Stomach (tissue), 9 donors: ENCODE data around the gene RIN1. TPM values are rescaled to one million over a fixed set of nuclear protein-coding genes. Genes with fewer than 3 reads are reported as not detected.

Source experiments
- DNase-seq, 2 donors: peaks; one replicate each; pipeline versions ENCODE4 v3.0.0 to v3.0.0-alpha.2; 2013 to 2019
- H3K27ac ChIP-seq, 5 donors: fragments of 200-600 bp in 4 of 5; sonication (generic) in 4 of 5; one replicate each; pipeline ENCODE4 v1.5.1; 2013 to 2019; ENCODE audit warnings: mild to moderate bottlenecking in 1 of 5, moderate library complexity in 1 of 5
- H3K27me3 ChIP-seq, 3 donors: fragments of 200-600 bp; sonication (generic); one replicate each; pipeline ENCODE4 v1.5.1; 2017 to 2019; ENCODE audit warnings: mixed run types in 1 of 3
- H3K36me3 ChIP-seq, 4 donors: fragments of 200-600 bp; sonication (generic); 1 replicate in 3 of 4; 2 replicates in 1 of 4; pipeline ENCODE4 v1.5.1; 2016 to 2019
- H3K4me1 ChIP-seq, 4 donors: fragments of 200-600 bp; sonication (generic); one replicate each; pipeline ENCODE4 v1.5.1; 2016 to 2019
- H3K4me3 ChIP-seq, 4 donors: fragments of 200-600 bp; sonication (generic) in 3 of 4; one replicate each; pipeline ENCODE4 v1.5.1; 2016 to 2019; ENCODE audit warnings: mild to moderate bottlenecking in 1 of 4
- H3K9me3 ChIP-seq, 4 donors: fragments of 200-600 bp; sonication (generic); one replicate each; pipeline ENCODE4 v1.5.1; 2016 to 2019
- CTCF ChIP-seq, 7 experiments: fragments of 450-650 bp in 4 of 7; fragments of 200-600 bp in 3 of 7; sonication (generic) in 3 of 7; IDR thresholded peaks; one replicate each; pipeline ENCODE4 v1.5.1; 2016 to 2019; ENCODE audit warnings: antibody characterized with exemption in 7 of 7, control low read depth in 2 of 7, mild to moderate bottlenecking in 1 of 7
- EP300 ChIP-seq: sonication (generic); formaldehyde crosslinking; IDR thresholded peaks from one replicate; pipeline ENCODE4 v1.6.1; 2017; ENCODE audit warnings: antibody characterized with exemption
- POLR2A ChIP-seq, 4 donors: fragments of 450-650 bp; IDR thresholded peaks; one replicate each; pipeline ENCODE4 v1.6.1; 2016; ENCODE audit warnings: antibody characterized with exemption in 4 of 4, control low read depth in 2 of 4, mild to moderate bottlenecking in 1 of 4, moderate library complexity in 1 of 4
- POLR2AphosphoS5 ChIP-seq, 3 donors: sonication (generic); formaldehyde crosslinking; IDR thresholded peaks; one replicate each; pipeline ENCODE4 v1.6.1; 2016; ENCODE audit warnings: antibody characterized with exemption in 3 of 3
- WGBS, 5 donors: extraction: QIAGEN DNeasy Blood & Tissue Kit in 3 of 5; methylation state at CpG; one replicate each; pipeline versions ENCODE4 v1.1.5 to v1.1.7; 2013 to 2018; 5-methylcytosine and 5-hydroxymethylcytosine counted together
- intact Hi-C: fragments of 100-400 bp; cut with DNase I; formaldehyde crosslinking; loops from one replicate; pipeline ENCODE4 v1.15.1; 2023; ENCODE audit warnings: low total_unique reads
- polyA plus RNA-seq, 3 donors: library from polyadenylated mRNA; stranded (reverse); fragments of 200-250 nt; gene quantifications; one replicate each; pipeline ENCODE4 v1.2.3, GENCODE V29; 2013
- total RNA-seq, 5 donors: library from RNA; depleted of rRNA; stranded (reverse); fragments of >200 nt; gene quantifications; one replicate each; pipeline versions ENCODE4 v1.1.0 to v1.2.3, GENCODE V29; 2014 to 2016
- donor health status: healthy with polysubstance abuse.
- donor health status: Bipolar disorder and iron deficiency.
- donor health status: healthy.

RIN1 gene
- total and polyA plus RNA-seq, 8 donors, result 0.58 to 26.4 (median 9.2) TPM

DNA sequence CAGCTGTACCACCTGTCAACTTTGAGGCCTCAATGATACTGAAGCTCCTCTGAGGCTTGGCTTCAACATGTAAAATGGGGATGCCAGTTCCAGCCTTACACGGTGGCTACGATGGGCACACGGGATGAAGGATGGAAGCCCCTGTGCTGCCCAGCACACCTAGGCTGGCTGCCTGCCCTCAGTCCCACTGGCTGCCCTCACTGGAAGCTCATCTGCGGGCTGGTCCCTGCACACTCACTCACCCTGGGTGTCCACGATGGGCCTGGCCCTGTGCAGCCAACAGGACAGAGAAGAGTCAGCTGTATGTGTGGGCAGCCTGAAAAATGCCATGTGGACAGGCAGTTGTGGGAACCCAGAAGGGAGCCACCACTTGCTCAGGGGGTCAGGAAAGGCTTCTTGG, 49.5 kb downstream of the RIN1 start:
- Histone ChIP-seq H3K4me3 (no peak overlapping the region), H3K9me3 (no peaks in the 10 kb centered on the region), H3K36me3 (peaks cover 10 to 32% (median 24%) of the 10 kb centered on the region in 4 donors), H3K27me3 (peaks cover 0 to 11% (median 6%) of the 10 kb centered on the region in 3 donors), H3K4me1 (peaks cover 30 to 65% (median 52%) of the 10 kb centered on the region in 4 donors), H3K27ac (no peak overlapping the region)
- TF ChIP-seq EP300, result no peak
- TF ChIP-seq CTCF (IDR thresholded peaks at IDR 0.05), result no peak
- TF ChIP-seq POLR2A (IDR thresholded peaks at IDR 0.05), result no peak
- TF ChIP-seq POLR2AphosphoS5 (IDR thresholded peaks at IDR 0.05), result no peak
- intact Hi-C loops, result no loop called here
- 75 to 90% (median 82%) methylated on average over 5 of the region's 5 CpGs for WGBS, 5 donors
- no peak for DNase-seq

DNA sequence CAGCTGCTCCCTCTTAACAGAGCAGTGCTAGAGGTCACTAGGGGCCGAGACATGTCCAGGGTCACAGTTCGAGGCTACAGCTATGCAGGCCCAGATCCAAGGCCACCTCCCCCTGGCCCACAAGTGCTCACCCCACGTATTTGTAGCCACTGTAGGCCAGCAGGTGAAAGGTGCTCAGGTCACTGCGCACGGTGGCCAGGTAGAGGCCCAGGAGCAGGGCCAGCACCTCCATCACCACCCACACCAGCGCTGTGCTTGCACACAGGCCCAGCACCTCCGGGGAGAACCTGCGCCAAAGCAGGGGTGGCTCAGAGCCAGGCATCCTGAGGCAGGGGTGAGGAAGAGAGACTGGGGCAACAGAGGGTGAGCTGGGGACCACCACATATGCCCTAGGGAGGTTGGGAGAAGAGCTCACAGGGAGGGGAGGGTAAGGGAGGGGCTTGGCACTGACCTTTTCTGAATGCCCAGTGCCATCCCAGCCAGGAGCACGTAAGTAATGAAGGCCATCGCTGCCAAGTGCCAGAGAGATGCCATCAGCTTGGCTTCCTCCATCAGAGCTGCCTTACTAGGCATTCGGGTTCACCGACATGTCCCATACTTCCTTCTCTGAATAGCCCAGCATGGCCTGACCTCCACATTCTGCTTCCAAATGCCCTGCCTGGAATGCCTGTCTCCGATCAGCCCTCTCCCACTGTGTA, 50.8 kb downstream of the RIN1 start:
- Histone ChIP-seq H3K36me3 (peaks cover 10 to 32% (median 24%) of the 10 kb centered on the region in 4 donors), H3K4me1 (peaks cover 30 to 62% (median 44%) of the 10 kb centered on the region in 4 donors), H3K9me3 (no peaks in the 10 kb centered on the region), H3K27ac (no peak overlapping the region), H3K27me3 (no peaks in the 10 kb centered on the region), H3K4me3 (no peak overlapping the region)
- intact Hi-C loops, result no loop called here
- WGBS, 5 donors, result 76 to 90% (median 82%) methylated on average over 13 of the region's 13 CpGs
- TF ChIP-seq POLR2AphosphoS5 (IDR thresholded peaks at IDR 0.05), result no peak
- no peak for TF ChIP-seq CTCF (IDR thresholded peaks at IDR 0.05)
- no peak for TF ChIP-seq POLR2A (IDR thresholded peaks at IDR 0.05)
- no peak for TF ChIP-seq EP300
- DNase-seq, result no peak

GRCh38 chr11:66284526-66285078, 51.6 kb downstream of the RIN1 start:
- Histone ChIP-seq H3K27me3 (no peaks in the 10 kb centered on the region), H3K36me3 (peaks cover 10 to 32% (median 24%) of the 10 kb centered on the region in 4 donors), H3K4me3 (no peak overlapping the region), H3K9me3 (no peaks in the 10 kb centered on the region), H3K27ac (no peak overlapping the region), H3K4me1 (peaks cover 25 to 54% (median 37%) of the 10 kb centered on the region in 4 donors)
- TF ChIP-seq POLR2AphosphoS5 (IDR thresholded peaks at IDR 0.05), result no peak
- no peak for TF ChIP-seq EP300
- TF ChIP-seq CTCF (IDR thresholded peaks at IDR 0.05), result no peak
- TF ChIP-seq POLR2A (IDR thresholded peaks at IDR 0.05), result no peak
- no peak for DNase-seq
- 91 to 98% (median 94%) methylated on average over 16 of the region's 16 CpGs for WGBS, 5 donors
- intact Hi-C loops, result no loop called here

DNA sequence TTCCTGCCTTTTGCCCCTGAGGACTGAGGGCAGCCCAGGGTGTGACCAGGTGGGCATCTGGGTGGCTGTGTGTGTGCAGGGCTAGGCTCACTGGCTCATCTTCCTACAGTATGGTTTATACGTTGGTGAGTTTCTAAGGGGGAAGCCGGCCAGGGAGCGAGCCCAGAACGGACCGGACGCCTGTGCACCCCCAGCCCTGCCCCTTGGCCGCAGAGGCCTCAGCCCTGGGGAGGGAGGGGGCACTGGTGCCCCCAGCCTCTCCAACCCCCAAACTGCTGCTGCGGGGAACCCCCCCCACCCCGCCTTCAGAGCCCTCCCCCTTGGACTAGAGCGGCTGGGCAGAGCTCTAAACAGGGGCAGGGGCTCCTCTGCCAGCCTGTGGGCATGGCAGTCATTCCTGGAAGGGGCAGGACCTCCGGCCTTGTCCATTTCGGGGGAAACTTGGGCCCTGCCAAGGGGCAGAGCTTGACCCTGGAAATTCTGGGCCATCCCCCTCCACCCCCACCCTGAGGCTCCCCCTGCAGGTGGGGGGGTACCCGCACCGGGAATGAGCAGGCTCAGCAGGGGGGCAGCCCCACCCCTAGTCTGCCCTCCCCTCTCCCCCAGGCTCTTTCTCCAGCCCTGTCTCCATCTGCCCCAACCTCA, 52.7 kb downstream of the RIN1 start:
- Histone ChIP-seq H3K27ac (no peak overlapping the region), H3K36me3 (peaks cover 10 to 32% (median 24%) of the 10 kb centered on the region in 4 donors), H3K27me3 (peaks cover 0 to 9% (median 0%) of the 10 kb centered on the region in 3 donors), H3K4me1 (peaks cover 25 to 56% (median 38%) of the 10 kb centered on the region in 4 donors), H3K4me3 (no peak overlapping the region), H3K9me3 (no peaks in the 10 kb centered on the region)
- TF ChIP-seq POLR2AphosphoS5 (IDR thresholded peaks at IDR 0.05) (no peak), POLR2A (IDR thresholded peaks at IDR 0.05) (no peak), EP300 (no peak), CTCF (IDR thresholded peaks at IDR 0.05) (no peak)
- 62 to 93% (median 81%) methylated on average over 7 to 14 of the region's 14 CpGs for WGBS, 5 donors
- no peak for DNase-seq
- intact Hi-C loops, result no loop called here
